ENCODE measurements around the gene PCDHGA1.

DNA sequence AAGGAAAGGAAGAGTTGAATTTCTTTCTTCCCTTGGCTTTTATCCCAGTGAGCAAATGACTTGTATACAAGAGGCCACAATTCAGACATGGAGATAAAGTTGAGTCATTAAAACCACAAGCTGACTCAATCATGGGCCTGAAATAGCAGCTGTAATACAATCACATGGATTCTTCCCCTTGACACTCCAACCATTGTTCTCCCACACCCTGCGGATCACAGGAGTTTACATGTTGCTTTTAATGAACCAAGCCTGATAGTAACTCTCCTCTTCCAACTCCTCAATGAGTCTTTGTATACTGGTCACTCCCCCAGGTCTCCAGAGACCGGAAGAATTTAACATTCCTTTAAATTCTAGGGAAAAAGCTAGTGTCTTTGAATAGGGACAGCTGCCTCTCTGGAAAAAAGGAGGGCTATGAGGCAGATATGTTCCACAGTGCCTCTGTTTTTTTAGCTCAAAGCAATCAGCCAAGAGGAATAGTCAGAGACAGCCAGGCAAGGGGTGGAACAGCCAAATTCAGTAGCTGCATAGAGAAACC lies 191.0 kb downstream of the PCDHGA1 start:
- TF ChIP-seq, protein P1, sequence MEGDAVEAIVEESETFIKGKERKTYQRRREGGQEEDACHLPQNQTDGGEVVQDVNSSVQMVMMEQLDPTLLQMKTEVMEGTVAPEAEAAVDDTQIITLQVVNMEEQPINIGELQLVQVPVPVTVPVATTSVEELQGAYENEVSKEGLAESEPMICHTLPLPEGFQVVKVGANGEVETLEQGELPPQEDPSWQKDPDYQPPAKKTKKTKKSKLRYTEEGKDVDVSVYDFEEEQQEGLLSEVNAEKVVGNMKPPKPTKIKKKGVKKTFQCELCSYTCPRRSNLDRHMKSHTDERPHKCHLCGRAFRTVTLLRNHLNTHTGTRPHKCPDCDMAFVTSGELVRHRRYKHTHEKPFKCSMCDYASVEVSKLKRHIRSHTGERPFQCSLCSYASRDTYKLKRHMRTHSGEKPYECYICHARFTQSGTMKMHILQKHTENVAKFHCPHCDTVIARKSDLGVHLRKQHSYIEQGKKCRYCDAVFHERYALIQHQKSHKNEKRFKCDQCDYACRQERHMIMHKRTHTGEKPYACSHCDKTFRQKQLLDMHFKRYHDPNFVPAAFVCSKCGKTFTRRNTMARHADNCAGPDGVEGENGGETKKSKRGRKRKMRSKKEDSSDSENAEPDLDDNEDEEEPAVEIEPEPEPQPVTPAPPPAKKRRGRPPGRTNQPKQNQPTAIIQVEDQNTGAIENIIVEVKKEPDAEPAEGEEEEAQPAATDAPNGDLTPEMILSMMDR (IDR thresholded peaks at IDR 0.05), result no peak
- TF ChIP-seq POLR2A (IDR thresholded peaks at IDR 0.05), result peak in 1 of 2 donors; percentile 37
